NCI-H1105 (cell line): Measurements from ENCODE around the gene AFF4.
"Not testable (repeated sequence)": the region's sequence is repeated elsewhere in the genome, so short reads cannot be mapped to it uniquely, and the experiment has no call there.

Experiments
- DNase-seq: peaks from one replicate; lab custom pipeline; 2025; lab: John Stamatoyannopoulos, UW

AFF4 gene

GRCh38 chr5:132952829-132953228, 10.6 kb downstream of the AFF4 start:
- DNase-seq = no peak

DNA sequence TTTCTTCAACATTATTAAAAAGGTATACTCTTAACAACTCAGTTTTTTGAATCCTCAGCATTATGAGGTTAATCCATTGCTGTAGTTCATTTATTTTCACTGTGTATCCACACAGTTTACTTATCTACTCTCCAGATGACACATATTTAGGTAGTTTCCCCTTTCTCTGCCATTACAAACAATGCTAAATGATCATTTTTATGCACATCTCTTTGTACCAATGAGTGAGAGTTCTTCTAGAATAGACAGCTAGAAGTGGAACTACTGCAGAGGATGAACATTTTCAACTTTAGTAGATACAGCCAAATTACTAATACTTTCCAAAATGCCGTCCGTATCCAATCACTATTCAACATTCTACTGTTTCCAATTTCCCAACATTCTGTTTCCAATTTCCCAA, 11.5 kb downstream of the AFF4 start:
- DNase-seq = no peak

DNA sequence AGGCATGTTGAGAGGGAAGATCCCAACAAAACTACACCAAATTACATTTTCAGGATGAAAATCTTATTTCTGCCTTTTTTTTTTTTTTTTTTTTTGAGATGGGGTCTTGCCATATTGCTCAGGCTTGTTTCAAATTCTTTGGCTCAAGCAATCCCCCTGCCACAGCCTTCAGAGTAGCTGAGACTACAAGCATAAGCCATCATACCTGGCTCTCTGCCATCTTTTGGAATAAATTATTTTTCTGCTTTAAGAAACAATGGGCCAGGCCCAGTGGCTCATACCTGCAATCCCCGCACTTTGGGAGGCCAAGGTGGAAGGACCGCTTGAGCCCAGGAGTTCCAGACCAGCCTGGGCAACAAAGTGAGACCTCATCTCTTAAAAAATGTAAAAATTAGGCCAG, 14.3 kb downstream of the AFF4 start:
- no peak for DNase-seq

DNA sequence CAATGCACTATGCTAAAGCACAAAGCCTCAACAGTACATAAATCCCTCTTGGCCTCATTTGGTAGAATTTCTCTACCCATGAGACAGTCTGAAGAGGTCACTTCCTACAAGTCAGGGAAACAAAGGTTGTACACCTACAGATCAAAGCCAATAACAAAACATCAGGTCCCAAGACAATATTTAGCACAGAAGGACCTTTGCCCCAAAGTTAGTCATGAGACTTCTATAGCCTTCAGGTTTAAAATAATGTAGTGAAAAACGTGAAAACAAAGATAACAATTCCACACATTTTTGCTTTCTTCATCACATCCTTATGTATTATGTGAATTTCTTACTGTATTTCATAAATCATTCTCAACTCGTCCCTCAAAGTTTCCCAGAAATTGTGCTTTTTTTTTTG, 15.8 kb downstream of the AFF4 start:
- no peak for DNase-seq

DNA sequence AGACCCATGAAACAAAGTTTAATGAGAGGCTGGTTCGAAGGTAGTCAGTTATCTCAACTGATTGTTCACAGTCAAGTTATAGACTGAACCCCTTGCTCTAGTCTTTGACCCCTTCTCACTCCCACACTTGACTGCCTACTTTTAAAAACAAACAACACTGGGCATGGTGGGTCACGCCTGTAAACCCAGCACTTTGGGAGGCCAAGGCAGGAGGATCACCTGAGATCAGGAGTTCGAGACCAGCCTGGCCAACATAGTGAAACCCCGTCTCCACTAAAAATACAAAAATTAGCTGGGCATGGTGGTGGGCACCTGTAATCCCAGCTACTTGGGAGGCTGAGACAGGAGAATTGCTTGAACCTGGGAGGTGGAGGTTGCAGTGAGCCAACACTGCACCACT, 18.1 kb downstream of the AFF4 start:
- not testable (repeated sequence) for DNase-seq

DNA sequence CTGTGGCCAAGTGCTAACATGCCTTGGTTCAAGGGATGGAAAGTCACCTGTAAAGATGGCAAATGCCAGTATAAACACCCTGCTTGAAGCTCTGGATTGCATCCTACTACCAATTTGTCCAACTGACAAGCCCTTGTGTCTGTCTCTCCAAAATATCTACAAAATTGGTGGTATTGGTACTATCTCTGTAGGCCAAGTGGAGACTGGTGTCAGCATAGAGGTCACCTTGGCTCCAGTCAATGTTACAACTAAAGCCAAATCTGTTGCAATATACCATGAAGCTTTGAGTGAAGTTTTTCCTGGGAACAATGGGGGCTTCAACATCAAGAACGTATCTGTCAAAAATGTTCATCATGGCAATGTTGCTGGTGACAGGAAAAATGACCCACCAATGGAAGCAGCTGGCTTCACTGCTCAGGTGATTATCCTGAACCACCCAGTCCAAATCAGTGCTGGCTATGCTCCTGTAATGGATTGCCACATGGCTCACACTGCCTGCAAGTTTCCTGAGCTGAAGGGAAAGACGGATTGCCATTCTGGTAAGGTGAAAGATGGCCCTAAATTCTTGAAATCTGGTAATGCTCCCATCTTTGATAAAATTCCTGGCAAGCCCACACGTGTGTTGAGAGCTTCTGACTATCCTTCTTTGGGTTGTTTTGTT, 19.9 kb downstream of the AFF4 start:
- DNase-seq = no peak

- DNase-seq = no peak
Measured at GRCh38 chr5:132941331-132941730, 22.1 kb downstream of the AFF4 start.

DNA sequence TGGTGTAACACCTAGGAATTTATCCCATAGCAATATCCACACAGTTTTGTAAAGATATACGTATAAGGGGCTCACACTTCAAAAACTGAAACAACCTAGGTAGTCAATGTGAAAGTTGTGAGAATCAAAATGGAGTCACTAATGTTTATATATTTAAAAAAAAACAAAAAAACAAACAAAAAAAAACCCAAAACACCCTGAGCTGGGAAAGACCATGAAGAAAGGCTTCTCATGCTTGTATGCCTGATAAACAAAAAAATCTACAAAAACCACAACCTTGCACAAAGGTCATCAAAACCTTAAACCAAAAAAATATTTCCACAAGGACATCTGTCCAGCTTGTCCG, 35.4 kb downstream of the AFF4 start:
- no peak for DNase-seq

GRCh38 chr5:132927355-132928061, 35.9 kb downstream of the AFF4 start:
- DNase-seq = no peak

- no peak for DNase-seq
Measured at GRCh38 chr5:132926437-132926836, 37.0 kb downstream of the AFF4 start.

GRCh38 chr5:132916086-132916485, 47.3 kb downstream of the AFF4 start:
- no peak for DNase-seq

DNA sequence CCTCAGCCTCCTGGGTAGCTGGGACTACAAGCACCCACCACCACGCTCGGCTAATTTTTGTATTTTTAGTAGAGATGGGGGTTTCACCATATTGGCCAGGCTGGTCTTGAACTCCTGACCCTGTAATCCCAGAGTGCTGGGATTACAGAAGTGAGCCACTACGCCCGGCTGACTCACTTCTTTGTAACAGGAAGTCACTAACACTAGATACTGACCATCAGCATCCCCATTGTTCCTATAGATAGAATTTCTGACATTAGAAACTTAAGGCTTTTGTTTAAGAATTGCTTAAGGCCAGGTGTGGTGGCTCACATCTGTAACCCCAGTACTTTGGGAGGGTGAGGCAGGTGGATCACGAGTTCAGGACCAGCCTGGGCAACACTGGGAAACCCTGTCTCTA, 47.8 kb downstream of the AFF4 start:
- DNase-seq = no peak

DNA sequence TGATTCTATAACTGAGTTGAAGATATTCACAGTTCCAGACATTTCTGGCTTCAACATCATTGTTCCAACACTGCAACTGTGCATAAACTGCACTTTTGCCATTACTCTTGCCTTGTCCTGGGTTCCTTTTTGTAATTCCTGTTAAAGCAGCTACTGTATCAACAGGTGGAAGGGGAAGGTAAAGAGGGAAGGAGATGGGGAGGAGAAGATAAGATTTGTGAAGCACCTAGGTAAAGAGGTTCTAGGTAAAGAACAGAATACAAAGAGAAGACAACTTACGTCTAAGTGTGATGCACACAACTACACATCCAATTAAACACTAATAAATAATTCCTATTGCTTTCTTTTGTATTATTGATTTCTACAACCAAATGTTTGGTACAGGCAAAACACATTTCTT, 53.7 kb downstream of the AFF4 start:
- no peak for DNase-seq

DNA sequence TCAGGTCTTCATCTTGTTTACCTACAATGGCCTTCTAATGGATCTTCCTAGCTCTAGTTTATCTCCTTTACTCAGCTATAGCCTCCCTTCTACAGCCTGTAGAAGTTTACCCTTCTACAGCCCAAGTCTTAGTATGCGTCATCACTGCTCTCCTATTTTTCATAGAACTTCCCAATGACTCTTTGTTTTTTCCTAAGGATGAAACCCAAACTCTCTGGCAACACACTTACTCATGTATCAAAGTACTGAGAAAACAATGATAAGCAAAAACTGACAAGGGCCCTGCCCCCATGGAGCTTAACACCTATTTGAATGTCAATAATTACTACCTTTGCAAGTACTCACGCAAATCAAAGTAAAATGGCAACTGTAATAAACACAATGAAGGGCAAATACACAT, 56.3 kb downstream of the AFF4 start:
- DNase-seq = no peak

GRCh38 chr5:132905938-132906337, 57.5 kb downstream of the AFF4 start:
- no peak for DNase-seq

- no peak for DNase-seq
Measured at GRCh38 chr5:132901730-132902129, 61.7 kb downstream of the AFF4 start.

GRCh38 chr5:132901036-132901435, 62.4 kb downstream of the AFF4 start:
- DNase-seq = no peak

- no peak for DNase-seq
Measured at GRCh38 chr5:132898094-132898493, 65.3 kb downstream of the AFF4 start.

DNA sequence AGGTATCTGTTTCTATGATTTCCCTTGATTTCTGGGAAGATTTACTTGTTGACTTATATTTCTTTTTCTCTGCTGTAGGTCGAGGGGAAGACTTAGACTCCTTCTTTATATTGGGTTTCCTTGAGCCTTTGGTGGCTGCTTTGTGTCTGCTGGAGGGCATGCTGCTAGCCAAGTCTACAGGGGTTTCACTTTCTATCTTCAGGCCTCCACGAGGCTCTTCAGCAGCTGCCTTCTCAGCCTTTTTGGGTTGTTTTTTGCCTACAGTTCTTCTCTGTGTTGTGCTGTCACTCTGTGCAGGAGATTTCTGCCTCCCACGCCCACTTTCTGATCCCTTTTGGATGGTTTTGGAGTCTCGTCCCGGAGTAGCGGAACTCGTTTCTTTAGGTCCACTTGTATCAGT, 66.7 kb downstream of the AFF4 start:
- no peak for DNase-seq

- DNase-seq = no peak
Measured at GRCh38 chr5:132895719-132896305, 67.6 kb downstream of the AFF4 start.

GRCh38 chr5:132890817-132891216, 72.6 kb downstream of the AFF4 start:
- DNase-seq = no peak

GRCh38 chr5:132889501-132889900, 73.9 kb downstream of the AFF4 start:
- DNase-seq = no peak

- DNase-seq = no peak
Measured at GRCh38 chr5:132887283-132887682, 76.2 kb downstream of the AFF4 start.
